Common myeloid progenitor, CD34-positive (primary cell): ENCODE measurements around the gene FRK.
A peak's percentile ranks its signal among the peaks of the same experiment; 100 is the strongest.

Source experiments
- CTCF ChIA-PET: fragments of 350-600 bp; sonication (Branson Sonifier 250); formaldehyde crosslinking; loops from one replicate; lab custom pipeline; 2021; ENCODE audit warnings: antibody characterized with exemption; lab: Charles Lee
- POLR2A ChIA-PET: fragments of 350-600 bp; sonication (Branson Sonifier 250); formaldehyde crosslinking; loops from one replicate; lab custom pipeline; 2021; ENCODE audit warnings: antibody characterized with exemption; lab: Charles Lee
- DNase-seq, 3 donors: peaks; one replicate each; pipeline versions ENCODE4 v3.0.0 to v3.0.0-alpha.2; 2013
- H3K27ac ChIP-seq, 2 experiments: 1 replicate in 1 of 2; 2 replicates in 1 of 2; pipeline ENCODE4 v1.7.0; 2013; ENCODE audit warnings: inconsistent platforms in 2 of 2, low read length in 2 of 2, mild to moderate bottlenecking in 2 of 2, low read depth in 1 of 2, moderate library complexity in 1 of 2; ENCODE audit not compliant: severe bottlenecking in 2 of 2, insufficient read depth in 1 of 2, poor library complexity in 1 of 2
- H3K27me3 ChIP-seq, 5 experiments: replicated peaks in 2 of 5; 1 replicate in 3 of 5; 2 replicates in 2 of 5; pipeline versions ENCODE4 v1.6.1 to v1.7.0; 2013; ENCODE audit warnings: low read length in 4 of 5, mild to moderate bottlenecking in 2 of 5, moderate library complexity in 2 of 5, inconsistent platforms in 1 of 5; ENCODE audit not compliant: insufficient read depth in 5 of 5, control insufficient read depth in 4 of 5
- H3K36me3 ChIP-seq, 4 experiments: 1 replicate in 2 of 4; 2 replicates in 2 of 4; pipeline versions ENCODE4 v1.6.1 to v1.7.0; 2013; ENCODE audit warnings: low read length in 3 of 4, control low read depth in 1 of 4, mild to moderate bottlenecking in 1 of 4; ENCODE audit not compliant: control insufficient read depth in 4 of 4, insufficient read depth in 4 of 4
- H3K4me1 ChIP-seq, 4 experiments: 1 replicate in 3 of 4; 2 replicates in 1 of 4; pipeline versions ENCODE4 v1.6.1 to v1.7.1; 2013; ENCODE audit warnings: low read length in 3 of 4, mild to moderate bottlenecking in 3 of 4, control low read depth in 1 of 4, inconsistent platforms in 1 of 4, moderate library complexity in 1 of 4; ENCODE audit not compliant: control insufficient read depth in 4 of 4, insufficient read depth in 4 of 4; ENCODE audit errors: control extremely low read depth in 1 of 4
- H3K4me3 ChIP-seq, 7 experiments: 1 replicate in 4 of 7; 2 replicates in 3 of 7; pipeline versions ENCODE4 v1.5.1 to v1.7.0; 2013; ENCODE audit warnings: mild to moderate bottlenecking in 7 of 7, low read length in 6 of 7, moderate library complexity in 6 of 7, inconsistent platforms in 2 of 7, low read depth in 2 of 7, control low read depth in 1 of 7; ENCODE audit not compliant: insufficient read depth in 4 of 7, control insufficient read depth in 1 of 7; ENCODE audit errors: extremely low read depth in 1 of 7
- H3K9me3 ChIP-seq, 5 experiments: 1 replicate in 4 of 5; 2 replicates in 1 of 5; pipeline versions ENCODE4 v1.6.1 to v1.7.1; 2013; ENCODE audit warnings: low read length in 4 of 5, mild to moderate bottlenecking in 2 of 5, inconsistent platforms in 1 of 5, low read depth in 1 of 5, moderate library complexity in 1 of 5; ENCODE audit not compliant: control insufficient read depth in 4 of 5, insufficient read depth in 2 of 5; ENCODE audit errors: control extremely low read depth in 1 of 5
- WGBS: methylation state at CpG from one replicate; pipeline ENCODE4 v1.1.5; 2013; ENCODE audit not compliant: insufficient coverage; 5-methylcytosine and 5-hydroxymethylcytosine counted together

FRK gene

GRCh38 chr6:116010386-116010785, 50.3 kb downstream of the FRK start:
- no peaks in the 10 kb centered on the region for H3K36me3 ChIP-seq
- H3K27me3 ChIP-seq: no peaks in the 10 kb centered on the region
- no peak for DNase-seq
- no peaks in the 10 kb centered on the region for H3K9me3 ChIP-seq
- ChIA-PET CTCF (interaction anchor here (0.7 kb wide), 1 partner anchor 1531 kb away, joined by 3 read pairs; no protein-coding TSS in a partner anchor), POLR2A (no interaction called here)
- H3K4me3 ChIP-seq: no peak overlapping the region
- WGBS: 94% methylated on average over 2 of the region's 3 CpGs
- no peak overlapping the region for H3K27ac ChIP-seq
- peaks cover 0 to 10% (median 2%) of the 10 kb centered on the region in 4 experiments for H3K4me1 ChIP-seq

DNA sequence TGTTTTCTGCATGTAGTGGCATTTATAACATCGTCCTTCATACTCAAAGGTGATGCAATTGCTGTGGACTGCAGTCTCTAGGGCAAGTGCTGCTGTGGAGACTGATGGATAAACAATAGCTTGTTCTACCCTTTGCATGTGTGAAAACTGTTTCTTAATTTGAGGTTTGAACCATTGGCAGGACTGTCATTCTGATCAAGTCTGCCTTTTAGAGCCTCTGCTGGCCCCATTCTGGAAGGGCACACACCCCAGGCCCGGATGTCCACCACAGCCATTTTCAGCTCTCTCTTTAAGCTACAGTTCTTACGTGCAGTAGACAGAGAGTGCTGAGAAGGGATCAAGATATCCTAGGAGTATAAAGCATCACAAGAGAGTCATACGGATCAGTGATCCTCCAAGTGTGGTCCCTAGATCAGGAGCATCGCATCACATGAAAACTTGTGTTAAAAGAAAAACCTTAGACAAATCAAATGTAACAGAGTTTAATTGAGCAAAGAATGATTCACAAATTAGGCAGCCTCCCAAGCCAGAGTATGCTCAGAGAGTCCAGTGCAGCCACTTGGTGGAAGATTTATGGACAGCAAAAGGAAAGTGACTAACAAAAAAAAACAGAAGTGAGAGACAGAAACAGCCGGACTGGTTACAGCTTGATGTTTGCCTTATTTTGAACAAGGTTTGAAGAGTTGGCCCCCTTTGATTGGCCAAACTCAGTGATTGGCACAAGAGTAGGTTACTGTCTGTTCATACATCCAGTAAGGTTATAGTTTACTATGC, 52.0 kb downstream of the FRK start:
- H3K27me3 ChIP-seq: no peaks in the 10 kb centered on the region
- POLR2A ChIA-PET: no interaction called here
- peaks cover 0 to 10% (median 2%) of the 10 kb centered on the region in 4 experiments for H3K4me1 ChIP-seq
- H3K27ac ChIP-seq: no peak overlapping the region
- CTCF ChIA-PET: interaction anchor here (1.1 to 1.8 kb wide), 4 partner anchors 9 to 88 kb away, joined by 3 to 8 read pairs (median 5); no protein-coding TSS in a partner anchor
- DNase-seq: peak; percentile 16 to 76 (median 69)
- WGBS: 50% methylated on average over 5 of the region's 6 CpGs
- H3K9me3 ChIP-seq: no peaks in the 10 kb centered on the region
- peak overlapping the region in 1 of 7 experiments; percentile 4 for H3K4me3 ChIP-seq
- H3K36me3 ChIP-seq: no peaks in the 10 kb centered on the region

- Histone ChIP-seq H3K36me3 (no peaks in the 10 kb centered on the region), H3K27ac (no peak overlapping the region), H3K4me1 (peaks cover 0 to 10% (median 2%) of the 10 kb centered on the region in 4 experiments), H3K27me3 (no peaks in the 10 kb centered on the region), H3K9me3 (no peaks in the 10 kb centered on the region), H3K4me3 (no peak overlapping the region)
- CTCF ChIA-PET: no interaction called here
- DNase-seq: no peak
- POLR2A ChIA-PET: no interaction called here
- 100% methylated on average over 3 of the region's 4 CpGs for WGBS
Observed at GRCh38 chr6:116004841-116005815, 55.6 kb downstream of the FRK start.

DNA sequence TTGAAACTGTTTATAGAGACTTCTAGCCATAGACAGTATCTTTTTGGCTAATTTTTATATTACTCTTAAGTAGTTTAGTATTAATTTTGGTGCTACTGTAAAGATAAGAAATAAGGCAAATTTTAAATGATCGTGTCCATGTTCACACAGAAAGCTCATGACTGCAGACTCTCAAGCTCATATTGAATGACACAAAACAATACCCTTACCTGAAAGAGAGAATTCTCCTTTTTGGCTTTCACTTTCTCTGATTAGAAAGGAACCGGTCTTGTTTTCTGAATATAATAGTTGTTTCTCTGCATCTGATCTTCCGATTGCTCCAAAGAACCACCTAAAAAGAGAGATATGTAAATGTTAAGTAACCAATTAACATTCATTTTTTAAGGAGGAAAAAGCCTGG, 57.0 kb downstream of the FRK start:
- WGBS: no CpG with 5 or more reads among the region's 3 CpGs
- POLR2A ChIA-PET: no interaction called here
- CTCF ChIA-PET: no interaction called here

GRCh38 chr6:116002756-116003155, 57.9 kb downstream of the FRK start:
- Histone ChIP-seq H3K27me3 (no peaks in the 10 kb centered on the region), H3K9me3 (no peaks in the 10 kb centered on the region), H3K4me3 (no peak overlapping the region), H3K4me1 (no peaks in the 10 kb centered on the region), H3K36me3 (no peaks in the 10 kb centered on the region), H3K27ac (no peak overlapping the region)
- no peak for DNase-seq
- ChIA-PET CTCF (no interaction called here), POLR2A (no interaction called here)
- WGBS: no CpG with 5 or more reads among the region's 5 CpGs

More for the DNA sequence above, 57.0 kb downstream of the FRK start:
- Histone ChIP-seq H3K27ac (no peak overlapping the region), H3K9me3 (no peaks in the 10 kb centered on the region), H3K27me3 (no peaks in the 10 kb centered on the region), H3K36me3 (no peaks in the 10 kb centered on the region), H3K4me3 (no peak overlapping the region), H3K4me1 (peaks cover 0 to 4% (median 0%) of the 10 kb centered on the region in 4 experiments)
- no peak for DNase-seq

- Histone ChIP-seq H3K4me1 (no peaks in the 10 kb centered on the region), H3K36me3 (no peaks in the 10 kb centered on the region), H3K4me3 (no peak overlapping the region), H3K27ac (no peak overlapping the region), H3K9me3 (no peaks in the 10 kb centered on the region), H3K27me3 (no peaks in the 10 kb centered on the region)
- CTCF ChIA-PET: no interaction called here
- POLR2A ChIA-PET: no interaction called here
- WGBS: 100% methylated on average over 1 of the region's 3 CpGs
- DNase-seq: no peak
Observed at GRCh38 chr6:115999235-115999634, 61.5 kb downstream of the FRK start.
